Measurements from ENCODE around the gene EPX.

The EPX gene

DNA sequence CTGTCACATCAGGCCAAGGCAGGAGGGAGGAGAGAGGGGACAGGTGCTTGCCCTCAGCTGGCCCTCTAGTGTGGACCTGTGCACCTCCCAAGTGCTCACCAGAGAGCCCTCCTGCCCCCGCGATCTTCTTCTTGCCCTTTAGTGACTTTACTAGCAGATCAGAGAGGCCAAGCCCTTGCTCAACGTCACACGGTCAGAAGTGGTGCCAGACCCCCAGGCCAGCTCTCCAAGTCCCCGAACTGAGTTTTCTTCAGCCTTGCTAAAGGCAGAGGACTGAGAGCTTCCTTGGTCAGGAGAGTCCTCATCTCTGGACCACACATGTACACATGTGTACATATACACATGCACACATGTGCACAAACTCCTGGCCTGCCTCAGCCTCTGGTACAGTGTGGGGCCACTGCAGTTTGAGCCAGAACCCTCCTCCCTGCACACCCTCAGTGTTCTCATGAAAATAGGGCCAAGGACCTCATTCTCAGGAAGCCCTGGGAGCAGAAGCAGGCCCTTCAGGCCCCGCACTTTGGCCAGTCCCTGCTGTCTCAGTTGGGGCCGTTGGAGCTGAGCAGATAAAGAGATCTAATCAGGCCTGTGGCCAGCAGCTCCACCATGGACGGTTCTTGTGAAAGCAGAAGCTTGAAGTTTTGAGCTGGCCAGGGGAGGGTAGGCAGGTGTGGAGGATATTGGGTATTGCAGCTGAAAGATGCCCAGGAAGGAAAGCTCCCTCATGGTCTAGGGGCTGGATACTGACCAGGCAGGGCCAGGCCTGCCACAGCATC is 7.4 kb upstream of the EPX start:
- TF ChIP-seq, protein P1, sequence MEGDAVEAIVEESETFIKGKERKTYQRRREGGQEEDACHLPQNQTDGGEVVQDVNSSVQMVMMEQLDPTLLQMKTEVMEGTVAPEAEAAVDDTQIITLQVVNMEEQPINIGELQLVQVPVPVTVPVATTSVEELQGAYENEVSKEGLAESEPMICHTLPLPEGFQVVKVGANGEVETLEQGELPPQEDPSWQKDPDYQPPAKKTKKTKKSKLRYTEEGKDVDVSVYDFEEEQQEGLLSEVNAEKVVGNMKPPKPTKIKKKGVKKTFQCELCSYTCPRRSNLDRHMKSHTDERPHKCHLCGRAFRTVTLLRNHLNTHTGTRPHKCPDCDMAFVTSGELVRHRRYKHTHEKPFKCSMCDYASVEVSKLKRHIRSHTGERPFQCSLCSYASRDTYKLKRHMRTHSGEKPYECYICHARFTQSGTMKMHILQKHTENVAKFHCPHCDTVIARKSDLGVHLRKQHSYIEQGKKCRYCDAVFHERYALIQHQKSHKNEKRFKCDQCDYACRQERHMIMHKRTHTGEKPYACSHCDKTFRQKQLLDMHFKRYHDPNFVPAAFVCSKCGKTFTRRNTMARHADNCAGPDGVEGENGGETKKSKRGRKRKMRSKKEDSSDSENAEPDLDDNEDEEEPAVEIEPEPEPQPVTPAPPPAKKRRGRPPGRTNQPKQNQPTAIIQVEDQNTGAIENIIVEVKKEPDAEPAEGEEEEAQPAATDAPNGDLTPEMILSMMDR (IDR thresholded peaks at IDR 0.05; ENCODE audit: low read depth, low read length, missing control alignments): no peak
- no peak overlapping the region for H3K4me3 ChIP-seq (ENCODE audit: low read depth, low read length)
- DNase-seq (ENCODE audit: low read depth): no peak

- TF ChIP-seq, protein P1 (IDR thresholded peaks at IDR 0.05; ENCODE audit: low read depth, low read length, missing control alignments): no peak
- no peak overlapping the region for H3K4me3 ChIP-seq (ENCODE audit: low read depth, low read length)
- DNase-seq (ENCODE audit: low read depth): no peak
Measured at GRCh38 chr17:58186591-58186990, 5.9 kb upstream of the EPX start.

DNA sequence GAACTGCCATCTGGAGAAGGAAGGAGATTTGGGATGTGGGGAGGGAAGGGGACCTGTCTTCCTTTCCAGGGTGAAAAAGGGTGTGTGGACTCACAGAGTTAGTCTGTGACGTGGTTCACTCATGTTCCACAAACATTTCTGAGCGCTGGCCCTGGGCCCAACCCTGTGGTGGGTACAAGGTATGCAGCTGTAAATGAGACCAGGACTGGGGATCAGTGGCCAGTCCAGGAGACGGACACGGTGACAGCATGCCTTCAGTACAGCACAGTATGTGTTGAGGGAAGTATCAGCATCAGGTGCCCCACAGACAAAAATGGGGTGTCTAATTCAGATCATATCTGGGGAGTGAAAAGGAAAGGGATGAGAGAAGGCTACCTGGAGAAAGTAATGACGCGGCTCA is 5.5 kb upstream of the EPX start:
- TF ChIP-seq, protein P1 (IDR thresholded peaks at IDR 0.05; ENCODE audit: low read depth, low read length, missing control alignments): no peak
- no peak overlapping the region for H3K4me3 ChIP-seq (ENCODE audit: low read depth, low read length)
- no peak for DNase-seq (ENCODE audit: low read depth)

DNA sequence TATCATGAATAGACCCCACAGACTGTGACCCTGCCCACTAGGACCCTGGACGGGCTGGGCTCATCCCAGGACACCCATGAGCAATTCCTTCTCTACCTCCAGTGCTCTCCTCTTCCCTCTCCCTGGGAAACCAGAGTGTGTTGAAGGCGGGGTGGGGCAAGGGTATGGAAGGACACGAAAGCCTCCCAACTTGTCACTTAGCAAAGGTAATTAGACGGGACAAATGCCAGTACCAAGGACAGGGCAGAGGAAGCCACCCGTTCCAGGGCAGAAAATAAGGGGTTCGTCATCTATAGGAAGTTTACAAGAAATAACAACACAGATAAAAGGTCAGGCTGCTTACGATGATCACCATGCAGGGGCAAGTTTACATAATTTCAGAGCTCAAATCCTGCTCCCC is 4.9 kb upstream of the EPX start:
- DNase-seq (ENCODE audit: low read depth): no peak
- TF ChIP-seq, protein P1 (IDR thresholded peaks at IDR 0.05; ENCODE audit: low read depth, low read length, missing control alignments): no peak
- no peak overlapping the region for H3K4me3 ChIP-seq (ENCODE audit: low read depth, low read length)

DNA sequence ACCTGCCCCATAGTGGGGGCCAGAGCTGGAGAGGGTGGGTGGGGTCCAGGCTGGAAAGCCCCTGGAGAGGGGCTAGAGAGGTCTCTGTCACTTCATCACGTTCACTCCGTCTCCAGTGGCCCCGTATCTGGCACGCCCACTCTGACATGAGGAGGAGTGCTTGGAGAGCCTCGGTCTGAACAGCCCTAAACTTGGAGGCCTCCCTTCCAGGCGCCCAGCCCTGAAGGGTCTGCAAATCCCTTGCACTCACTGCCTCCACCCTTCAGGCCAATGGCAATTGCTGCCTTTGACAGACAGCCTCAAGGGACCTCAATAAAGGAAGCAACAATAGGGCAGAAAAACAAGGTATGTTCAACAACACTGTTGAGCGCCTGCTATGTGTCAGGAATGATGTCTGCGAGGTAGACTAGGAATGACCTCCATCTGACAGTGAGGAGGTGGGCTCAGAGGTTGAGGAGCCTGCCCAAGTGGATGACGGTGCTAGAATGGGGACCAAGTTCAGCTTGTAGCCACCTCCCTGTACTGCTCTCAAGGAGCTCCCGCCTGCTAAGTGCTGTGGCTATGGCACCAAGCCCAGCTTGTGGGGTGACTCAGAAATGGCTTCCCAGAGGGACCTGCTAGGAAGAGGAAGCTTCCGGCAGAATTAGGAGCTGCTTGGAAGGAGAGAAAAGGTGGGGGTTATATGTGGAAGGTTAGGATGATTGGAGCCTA is 2.9 kb upstream of the EPX start:
- TF ChIP-seq, protein P1 (IDR thresholded peaks at IDR 0.05; ENCODE audit: low read depth, low read length, missing control alignments): no peak
- no peak for DNase-seq (ENCODE audit: low read depth)
- no peak overlapping the region for H3K4me3 ChIP-seq (ENCODE audit: low read depth, low read length)

- TF ChIP-seq, protein P1 (IDR thresholded peaks at IDR 0.05; ENCODE audit: low read depth, low read length, missing control alignments): no peak
- DNase-seq (ENCODE audit: low read depth): no peak
- no peak overlapping the region for H3K4me3 ChIP-seq (ENCODE audit: low read depth, low read length)
Measured at GRCh38 chr17:58191241-58191896, 1.2 kb upstream of the EPX start.

All from GM12864 (cell line).